Measurements from ENCODE around the gene SPATA31E1.
A peak's percentile ranks its signal among the peaks of the same experiment; 100 is the strongest.

The SPATA31E1 gene

GRCh38 chr9:87867391-87867790 is 15.3 kb upstream of the SPATA31E1 start:
- Histone ChIP-seq H3K4me1 (ENCODE audit: control insufficient read depth in 2 of 2, insufficient read depth in 1 of 2, low read depth in 1 of 2, low read length in 2 of 2) (no peaks in the 10 kb centered on the region), H3K4ac (ENCODE audit: low read length) (no peak overlapping the region), H2BK5ac (ENCODE audit: low read length) (no peak overlapping the region), H3K79me1 (ENCODE audit: low read depth, low read length) (no peaks in the 10 kb centered on the region), H3K27ac (replicated peaks; ENCODE audit: low read length) (no peak overlapping the region), H3K23ac (ENCODE audit: low read depth, low read length, poor library complexity) (no peak overlapping the region), H2BK12ac (ENCODE audit: low read length) (no peak overlapping the region), H3K36me3 (replicated peaks in 1 of 2; ENCODE audit: control insufficient read depth in 2 of 2, insufficient read depth in 2 of 2, low read length in 2 of 2) (no peaks in the 10 kb centered on the region), H2AFZ (ENCODE audit: low read length) (no peak overlapping the region), H3K9ac (ENCODE audit: low read depth, low read length, poor library complexity) (no peak overlapping the region), H2AK5ac (ENCODE audit: low read depth, low read length) (no peak overlapping the region), H3K18ac (ENCODE audit: low read length) (no peak overlapping the region), H4K8ac (ENCODE audit: low read depth, low read length) (no peak overlapping the region), H4K91ac (ENCODE audit: low read depth, low read length, poor library complexity) (no peak overlapping the region), H3K4me2 (ENCODE audit: insufficient read depth, low read length, poor library complexity, severe bottlenecking) (no peak overlapping the region), H2BK15ac (ENCODE audit: low read length) (no peak overlapping the region), H3K14ac (ENCODE audit: low read length) (no peak overlapping the region), H2BK120ac (ENCODE audit: low read depth, low read length) (no peak overlapping the region), H3K27me3 (ENCODE audit: control insufficient read depth in 3 of 3, insufficient read depth in 3 of 3, low read depth in 1 of 3, low read length in 3 of 3) (peaks cover 0 to 2% (median 0%) of the 10 kb centered on the region in 3 experiments), H3K9me3 (replicated peaks in 1 of 2; ENCODE audit: control insufficient read depth in 2 of 2, insufficient read depth in 1 of 2, low read depth in 1 of 2, low read length in 2 of 2) (no peaks in the 10 kb centered on the region), H3K4me3 (ENCODE audit: low read length in 2 of 2) (no peak overlapping the region)
- no peak for DNase-seq (ENCODE audit: low spot score)
- WGBS, 2 donors (ENCODE audit: extremely low coverage in 2 of 2, insufficient read length in 2 of 2, insufficient replicate concordance in 1 of 2), result no CpG with 5 or more reads among the region's 7 CpGs

- H3K79me1 ChIP-seq (ENCODE audit: low read depth, low read length), result no peaks in the 10 kb centered on the region
- no peak overlapping the region for H3K4ac ChIP-seq (ENCODE audit: low read length)
- no peak overlapping the region for H3K9ac ChIP-seq (ENCODE audit: low read depth, low read length, poor library complexity)
- no peak overlapping the region for H2AK5ac ChIP-seq (ENCODE audit: low read depth, low read length)
- no peak overlapping the region for H3K4me2 ChIP-seq (ENCODE audit: insufficient read depth, low read length, poor library complexity, severe bottlenecking)
- H3K36me3 ChIP-seq (replicated peaks in 1 of 2; ENCODE audit: control insufficient read depth in 2 of 2, insufficient read depth in 2 of 2, low read length in 2 of 2), result no peaks in the 10 kb centered on the region
- H4K8ac ChIP-seq (ENCODE audit: low read depth, low read length), result no peak overlapping the region
- no peak for DNase-seq (ENCODE audit: low spot score)
- H2BK12ac ChIP-seq (ENCODE audit: low read length), result no peak overlapping the region
- H3K9me3 ChIP-seq (replicated peaks in 1 of 2; ENCODE audit: control insufficient read depth in 2 of 2, insufficient read depth in 1 of 2, low read depth in 1 of 2, low read length in 2 of 2), result no peaks in the 10 kb centered on the region
- no peak overlapping the region for H3K27ac ChIP-seq (replicated peaks; ENCODE audit: low read length)
- no peaks in the 10 kb centered on the region for H3K4me1 ChIP-seq (ENCODE audit: control insufficient read depth in 2 of 2, insufficient read depth in 1 of 2, low read depth in 1 of 2, low read length in 2 of 2)
- H4K91ac ChIP-seq (ENCODE audit: low read depth, low read length, poor library complexity), result no peak overlapping the region
- H3K27me3 ChIP-seq (ENCODE audit: control insufficient read depth in 3 of 3, insufficient read depth in 3 of 3, low read depth in 1 of 3, low read length in 3 of 3), result peaks cover 0 to 2% (median 0%) of the 10 kb centered on the region in 3 experiments
- no peak overlapping the region for H3K14ac ChIP-seq (ENCODE audit: low read length)
- H3K18ac ChIP-seq (ENCODE audit: low read length), result no peak overlapping the region
- H2BK120ac ChIP-seq (ENCODE audit: low read depth, low read length), result no peak overlapping the region
- H2BK15ac ChIP-seq (ENCODE audit: low read length), result no peak overlapping the region
- no peak overlapping the region for H3K4me3 ChIP-seq (ENCODE audit: low read length in 2 of 2)
- no peak overlapping the region for H2BK5ac ChIP-seq (ENCODE audit: low read length)
- no CpG with 5 or more reads among the region's 9 CpGs for WGBS, 2 donors (ENCODE audit: extremely low coverage in 2 of 2, insufficient read length in 2 of 2, insufficient replicate concordance in 1 of 2)
- no peak overlapping the region for H3K23ac ChIP-seq (ENCODE audit: low read depth, low read length, poor library complexity)
- H2AFZ ChIP-seq (ENCODE audit: low read length), result no peak overlapping the region
Measured at GRCh38 chr9:87868175-87868574, 14.5 kb upstream of the SPATA31E1 start.

- no peak overlapping the region for H3K27ac ChIP-seq (replicated peaks; ENCODE audit: low read length)
- no peak overlapping the region for H2AK5ac ChIP-seq (ENCODE audit: low read depth, low read length)
- H2BK5ac ChIP-seq (ENCODE audit: low read length), result no peak overlapping the region
- H3K4ac ChIP-seq (ENCODE audit: low read length), result no peak overlapping the region
- H4K8ac ChIP-seq (ENCODE audit: low read depth, low read length), result no peak overlapping the region
- H3K23ac ChIP-seq (ENCODE audit: low read depth, low read length, poor library complexity), result no peak overlapping the region
- H3K4me1 ChIP-seq (ENCODE audit: control insufficient read depth in 2 of 2, insufficient read depth in 1 of 2, low read depth in 1 of 2, low read length in 2 of 2), result no peaks in the 10 kb centered on the region
- no peak overlapping the region for H2BK15ac ChIP-seq (ENCODE audit: low read length)
- H3K9me3 ChIP-seq (replicated peaks in 1 of 2; ENCODE audit: control insufficient read depth in 2 of 2, insufficient read depth in 1 of 2, low read depth in 1 of 2, low read length in 2 of 2), result no peaks in the 10 kb centered on the region
- no peak overlapping the region for H2BK12ac ChIP-seq (ENCODE audit: low read length)
- DNase-seq (ENCODE audit: low spot score), result no peak
- H3K18ac ChIP-seq (ENCODE audit: low read length), result no peak overlapping the region
- no peaks in the 10 kb centered on the region for H3K79me1 ChIP-seq (ENCODE audit: low read depth, low read length)
- no peak overlapping the region for H2BK120ac ChIP-seq (ENCODE audit: low read depth, low read length)
- H2AFZ ChIP-seq (ENCODE audit: low read length), result no peak overlapping the region
- H3K4me2 ChIP-seq (ENCODE audit: insufficient read depth, low read length, poor library complexity, severe bottlenecking), result no peak overlapping the region
- WGBS, 2 donors (ENCODE audit: extremely low coverage in 2 of 2, insufficient read length in 2 of 2, insufficient replicate concordance in 1 of 2), result no CpG with 5 or more reads among the region's 3 CpGs
- H4K91ac ChIP-seq (ENCODE audit: low read depth, low read length, poor library complexity), result no peak overlapping the region
- no peak overlapping the region for H3K14ac ChIP-seq (ENCODE audit: low read length)
- no peak overlapping the region for H3K4me3 ChIP-seq (ENCODE audit: low read length in 2 of 2)
- no peaks in the 10 kb centered on the region for H3K36me3 ChIP-seq (replicated peaks in 1 of 2; ENCODE audit: control insufficient read depth in 2 of 2, insufficient read depth in 2 of 2, low read length in 2 of 2)
- H3K27me3 ChIP-seq (ENCODE audit: control insufficient read depth in 3 of 3, insufficient read depth in 3 of 3, low read depth in 1 of 3, low read length in 3 of 3), result peaks cover 0 to 2% (median 0%) of the 10 kb centered on the region in 3 experiments
- H3K9ac ChIP-seq (ENCODE audit: low read depth, low read length, poor library complexity), result no peak overlapping the region
Measured at GRCh38 chr9:87868635-87869034, 14.0 kb upstream of the SPATA31E1 start.

- Histone ChIP-seq H3K27me3 (ENCODE audit: control insufficient read depth in 3 of 3, insufficient read depth in 3 of 3, low read depth in 1 of 3, low read length in 3 of 3) (peaks cover 0 to 2% (median 0%) of the 10 kb centered on the region in 3 experiments), H3K79me1 (ENCODE audit: low read depth, low read length) (no peaks in the 10 kb centered on the region), H3K9ac (ENCODE audit: low read depth, low read length, poor library complexity) (no peak overlapping the region), H4K91ac (ENCODE audit: low read depth, low read length, poor library complexity) (no peak overlapping the region), H2BK5ac (ENCODE audit: low read length) (no peak overlapping the region), H2BK120ac (ENCODE audit: low read depth, low read length) (no peak overlapping the region), H3K4me2 (ENCODE audit: insufficient read depth, low read length, poor library complexity, severe bottlenecking) (no peak overlapping the region), H3K23ac (ENCODE audit: low read depth, low read length, poor library complexity) (no peak overlapping the region), H3K9me3 (replicated peaks in 1 of 2; ENCODE audit: control insufficient read depth in 2 of 2, insufficient read depth in 1 of 2, low read depth in 1 of 2, low read length in 2 of 2) (no peaks in the 10 kb centered on the region), H3K4me1 (ENCODE audit: control insufficient read depth in 2 of 2, insufficient read depth in 1 of 2, low read depth in 1 of 2, low read length in 2 of 2) (no peaks in the 10 kb centered on the region), H3K27ac (replicated peaks; ENCODE audit: low read length) (no peak overlapping the region), H4K8ac (ENCODE audit: low read depth, low read length) (no peak overlapping the region), H3K36me3 (replicated peaks in 1 of 2; ENCODE audit: control insufficient read depth in 2 of 2, insufficient read depth in 2 of 2, low read length in 2 of 2) (no peaks in the 10 kb centered on the region), H2AK5ac (ENCODE audit: low read depth, low read length) (no peak overlapping the region), H2BK15ac (ENCODE audit: low read length) (no peak overlapping the region), H3K18ac (ENCODE audit: low read length) (no peak overlapping the region), H2AFZ (ENCODE audit: low read length) (no peak overlapping the region), H3K4me3 (ENCODE audit: low read length in 2 of 2) (peak overlapping the region in 1 of 2 donors; percentile 48), H2BK12ac (ENCODE audit: low read length) (no peak overlapping the region), H3K14ac (ENCODE audit: low read length) (no peak overlapping the region), H3K4ac (ENCODE audit: low read length) (no peak overlapping the region)
- DNase-seq (ENCODE audit: low spot score), result no peak
- no CpG with 5 or more reads among the region's 11 CpGs for WGBS, 2 donors (ENCODE audit: extremely low coverage in 2 of 2, insufficient read length in 2 of 2, insufficient replicate concordance in 1 of 2)
Measured at GRCh38 chr9:87869082-87869481, 13.6 kb upstream of the SPATA31E1 start.
